Adrenal gland (tissue), 5 donors: Measurements from ENCODE around the gene AGBL5.

Experiments
- CTCF ChIP-seq, 6 experiments: fragments of 450-650 bp in 4 of 6; fragments of 200-600 bp in 2 of 6; sonication (generic) in 1 of 6; IDR thresholded peaks; 1 replicate in 5 of 6; 2 replicates in 1 of 6; pipeline versions ENCODE4 v1.5.1 to v1.8.0; 2016 to 2021; ENCODE audit warnings: antibody characterized with exemption in 6 of 6, mild to moderate bottlenecking in 2 of 6, moderate library complexity in 1 of 6
- POLR2A ChIP-seq, 2 donors: fragments of 450-650 bp; IDR thresholded peaks; one replicate each; pipeline ENCODE4 v1.6.1; 2017; ENCODE audit warnings: antibody characterized with exemption in 2 of 2, mild to moderate bottlenecking in 2 of 2, moderate library complexity in 1 of 2
- donor health status: DM: no; HTN: no; CAD: no.

GRCh38 chr2:27095427-27095744 lies 43.9 kb downstream of the AGBL5 start:
- TF ChIP-seq CTCF (IDR thresholded peaks at IDR 0.05) (no peak), POLR2A (IDR thresholded peaks at IDR 0.05) (no peak)
